T follicular helper cell (primary cell): ENCODE results near the gene KMT2D.
"Not testable (repeated sequence)": the region's sequence is repeated elsewhere in the genome, so short reads cannot be mapped to it uniquely, and the experiment has no call there.

ENCODE experiments used
- DNase-seq: peaks from one replicate; pipeline ENCODE4 v3.0.0-alpha.2; 2020; ENCODE audit warnings: low read depth

The KMT2D gene

GRCh38 chr12:49088932-49089330, 28.3 kb upstream of the KMT2D start:
- DNase-seq, result no peak

- DNase-seq, result peak; percentile 36
These were observed 27.7 kb upstream of the KMT2D start for GRCh38 chr12:49088150-49088931.

- DNase-seq, result no peak
These were observed 25.5 kb upstream of the KMT2D start for GRCh38 chr12:49086116-49086515.

GRCh38 chr12:49084438-49084837, 23.8 kb upstream of the KMT2D start:
- DNase-seq, result no peak

GRCh38 chr12:49079793-49080192, 19.2 kb upstream of the KMT2D start:
- no peak for DNase-seq

GRCh38 chr12:49070971-49071370, 10.4 kb upstream of the KMT2D start:
- no peak for DNase-seq

- DNase-seq, result peak; percentile 96
These were observed 9.1 kb upstream of the KMT2D start, which contains the start of gene RHEBL1 for GRCh38 chr12:49069507-49070346. Gene RHEBL1 (minus strand): TSS chr12:49069979. CDS start chr12:49069785, 194 bp downstream.

- DNase-seq, result no peak
These were observed 8.4 kb upstream of the KMT2D start for GRCh38 chr12:49068879-49069506.

- no peak for DNase-seq
These were observed 5.5 kb upstream of the KMT2D start for GRCh38 chr12:49066120-49066519.

- DNase-seq, result no peak
These were observed 4.2 kb upstream of the KMT2D start for GRCh38 chr12:49064767-49065152.

GRCh38 chr12:49061916-49062315, 1.3 kb upstream of the KMT2D start:
- DNase-seq, result not testable (repeated sequence)

- DNase-seq, result no peak
These were observed 610 bp upstream of the KMT2D start for GRCh38 chr12:49061157-49061650.

- no peak for DNase-seq
These were observed 1.1 kb downstream of the KMT2D start for GRCh38 chr12:49059299-49060171.

GRCh38 chr12:49059045-49059298, 1.6 kb downstream of the KMT2D start:
- no peak for DNase-seq

- no peak for DNase-seq
These were observed 2.1 kb downstream of the KMT2D start for GRCh38 chr12:49058366-49059044.

GRCh38 chr12:49057888-49058287, 2.7 kb downstream of the KMT2D start:
- no peak for DNase-seq

GRCh38 chr12:49055978-49056754, 4.4 kb downstream of the KMT2D start:
- DNase-seq, result peak; percentile 37

- no peak for DNase-seq
These were observed 5.5 kb downstream of the KMT2D start for GRCh38 chr12:49055092-49055491.

GRCh38 chr12:49054524-49054923, 6.1 kb downstream of the KMT2D start:
- DNase-seq, result no peak

- no peak for DNase-seq
These were observed 6.5 kb downstream of the KMT2D start for GRCh38 chr12:49054096-49054495.
